GM23338 (cell line): ENCODE measurements around the gene HMX2. TPM values are rescaled to one million over a fixed set of nuclear protein-coding genes. Genes with fewer than 3 reads are reported as not detected.

Experiments used
- ATAC-seq: fragments of 200-7000 bp; cut with Tn5 transposase; 3 replicates; pipeline ENCODE4 v1.9.1; 2020
- DNase-seq: peaks from one replicate; pipeline ENCODE4 v3.0.0-alpha.2; 2015; ENCODE audit warnings: low spot score
- H2AFZ ChIP-seq: fragments of 200-600 bp; sonication (generic); 2 replicates; pipeline ENCODE4 v1.8.0; 2016; ENCODE audit warnings: antibody characterized with exemption, mild to moderate bottlenecking, moderate library complexity
- H3F3A ChIP-seq: fragments of 200-600 bp; sonication (generic); replicated peaks from 2 replicates; pipeline ENCODE4 v1.8.0; 2017; ENCODE audit warnings: antibody characterized with exemption, mixed run types, low read depth
- H3K27ac ChIP-seq: fragments of 200-600 bp; sonication (generic); 2 replicates; pipeline ENCODE4 v1.6.1; 2016; ENCODE audit warnings: low read depth
- H3K27me3 ChIP-seq: fragments of 200-600 bp; sonication (generic); 2 replicates; pipeline ENCODE4 v1.8.0; 2016; ENCODE audit warnings: mild to moderate bottlenecking, mixed run types, moderate library complexity; ENCODE audit not compliant: insufficient read depth
- H3K36me3 ChIP-seq: fragments of 200-600 bp; sonication (generic); 2 replicates; pipeline ENCODE4 v1.8.0; 2016; ENCODE audit warnings: mild to moderate bottlenecking; ENCODE audit not compliant: insufficient read depth
- H3K4me1 ChIP-seq: fragments of 200-600 bp; sonication (generic); 2 replicates; pipeline ENCODE4 v1.8.0; 2016; ENCODE audit warnings: mild to moderate bottlenecking, moderate library complexity; ENCODE audit not compliant: insufficient read depth
- H3K4me2 ChIP-seq: fragments of 200-600 bp; sonication (generic); 2 replicates; pipeline ENCODE4 v1.7.1; 2017; ENCODE audit warnings: mixed run types
- H3K4me3 ChIP-seq: fragments of 200-600 bp; sonication (generic); 2 replicates; pipeline ENCODE4 v1.6.1; 2016; ENCODE audit warnings: mixed run types
- H3K79me2 ChIP-seq: fragments of 200-600 bp; sonication (generic); replicated peaks from 2 replicates; pipeline ENCODE4 v1.8.0; 2017; ENCODE audit warnings: mild to moderate bottlenecking; ENCODE audit not compliant: insufficient read depth
- H3K9me2 ChIP-seq: fragments of 200-600 bp; sonication (generic); 2 replicates; pipeline ENCODE4 v1.8.0; 2017; ENCODE audit not compliant: insufficient read depth
- H4K20me1 ChIP-seq: fragments of 200-600 bp; sonication (generic); replicated peaks from 2 replicates; pipeline ENCODE4 v1.8.0; 2017; ENCODE audit warnings: mild to moderate bottlenecking; ENCODE audit not compliant: insufficient read depth
- H3K27ac Mint-ChIP-seq: 2 replicates; pipeline ENCODE4 v1.8.0; 2020; ENCODE audit warnings: inconsistent platforms, mild to moderate bottlenecking, moderate library complexity, mixed read lengths
- H3K27me3 Mint-ChIP-seq: 3 replicates; pipeline ENCODE4 v1.8.0; 2022; ENCODE audit warnings: low read depth, mild to moderate bottlenecking, moderate library complexity, mixed read lengths, inconsistent platforms; ENCODE audit not compliant: insufficient read depth, poor library complexity
- H3K36me3 Mint-ChIP-seq: 3 replicates; pipeline ENCODE4 v1.8.0; 2021; ENCODE audit warnings: low read depth, mild to moderate bottlenecking, inconsistent platforms, moderate library complexity, mixed read lengths
- H3K4me1 Mint-ChIP-seq: 3 replicates; pipeline ENCODE4 v1.8.0; 2020; ENCODE audit warnings: mild to moderate bottlenecking, inconsistent platforms, mixed read lengths
- H3K4me3 Mint-ChIP-seq: 3 replicates; pipeline ENCODE4 v1.8.0; 2021; ENCODE audit warnings: moderate library complexity, mild to moderate bottlenecking, inconsistent platforms, mixed read lengths
- H3K9me3 Mint-ChIP-seq: 3 replicates; pipeline ENCODE4 v1.8.0; 2020; ENCODE audit warnings: moderate library complexity, mild to moderate bottlenecking, inconsistent platforms, mixed read lengths
- CREB1 ChIP-seq: fragments of 250-450 bp; sonication (Bioruptor Pico); IDR thresholded peaks from 2 replicates; pipeline ENCODE4 v1.5.0; 2020; ENCODE audit warnings: low read depth, mild to moderate bottlenecking, moderate library complexity
- CTCF ChIP-seq, 2 experiments: fragments of 200-600 bp in 1 of 2; sonication (generic) in 1 of 2; conservative IDR thresholded peaks; 2 replicates each; pipeline versions ENCODE4 v1.5.1 to v1.6.1; 2016 to 2017; ENCODE audit warnings: antibody characterized with exemption in 2 of 2, low read depth in 2 of 2, mild to moderate bottlenecking in 2 of 2, moderate library complexity in 1 of 2
- ETS1 ChIP-seq: IDR thresholded peaks from 2 replicates; pipeline ENCODE4 v1.6.1; 2016; ENCODE audit warnings: antibody characterized with exemption
- EZH2 ChIP-seq: fragments of 200-600 bp; sonication (generic); IDR thresholded peaks from one replicate; pipeline ENCODE4 v1.8.0; 2017; ENCODE audit warnings: antibody characterized with exemption, mild to moderate bottlenecking, low read depth; ENCODE audit not compliant: unreplicated experiment
- EZH2phosphoT487 ChIP-seq: fragments of 200-600 bp; sonication (generic); IDR thresholded peaks from one replicate; pipeline ENCODE4 v1.8.1; 2018; ENCODE audit warnings: antibody characterized with exemption; ENCODE audit not compliant: unreplicated experiment
- JUNB ChIP-seq: IDR thresholded peaks from one replicate; pipeline ENCODE4 v1.6.1; 2016; ENCODE audit warnings: antibody characterized with exemption; ENCODE audit not compliant: unreplicated experiment
- NANOG ChIP-seq: IDR thresholded peaks from 2 replicates; pipeline ENCODE4 v1.6.1; 2016; ENCODE audit warnings: antibody characterized with exemption, borderline replicate concordance
- POLR2AphosphoS5 ChIP-seq: IDR thresholded peaks from 2 replicates; pipeline ENCODE4 v1.6.1; 2016; ENCODE audit warnings: antibody characterized with exemption, low read depth
- STAT1 ChIP-seq: IDR thresholded peaks from one replicate; pipeline ENCODE4 v1.6.1; 2016; ENCODE audit warnings: antibody characterized with exemption; ENCODE audit not compliant: unreplicated experiment
- ZNF114 ChIP-seq: fragments of 250-450 bp; sonication (Bioruptor Pico); IDR thresholded peaks from 2 replicates; pipeline ENCODE4 v1.5.0; 2020; ENCODE audit warnings: mild to moderate bottlenecking, moderate library complexity
- ZNF331 ChIP-seq: fragments of 250-450 bp; sonication (Bioruptor Pico); IDR thresholded peaks from 2 replicates; pipeline ENCODE4 v1.5.0; 2020; ENCODE audit warnings: low read depth, mild to moderate bottlenecking, moderate library complexity
- ZNF462 ChIP-seq: fragments of 250-450 bp; sonication (Bioruptor Pico); IDR thresholded peaks from 2 replicates; pipeline ENCODE4 v1.5.0; 2020; ENCODE audit warnings: mild to moderate bottlenecking, moderate library complexity
- polyA plus RNA-seq: library from polyadenylated mRNA; unstranded; fragments of >200 nt; fragmentation: Nextera tagmentation; extraction: Ambion mirVana; gene quantifications from 2 replicates; pipeline ENCODE4 v1.2.1, GENCODE V29; 2016
- total RNA-seq: library from RNA; depleted of rRNA; stranded (reverse); fragments of >200 nt; shearing (Covaris generic); gene quantifications from 2 replicates; pipeline ENCODE4 v1.2.3, GENCODE V29; 2014

HMX2 gene
- total and polyA plus RNA-seq, 2 experiments from 2014 or later: 2.6 to 3.4 TPM

- TF ChIP-seq CREB1 (peak; percentile 49), ZNF114 (no peak), ZNF462 (CRISPR knock-in tag) (no peak), ETS1 (peak; percentile 99)
These were observed 6.3 kb downstream of the HMX2 start, which contains the start of gene BUB3 (continued) for GRCh38 chr10:123154092-123154710.

- Histone ChIP-seq H3K4me2 (peak overlapping the region; percentile 90), H3K27ac (no peak overlapping the region), H4K20me1 (peaks cover 47% of the 10 kb centered on the region), H3K4me3 (peak overlapping the region; percentile 81), H3K36me3 (peaks cover 34% of the 10 kb centered on the region), H3K4me1 (peaks cover 39% of the 10 kb centered on the region), H3K27me3 (peaks cover 31% of the 10 kb centered on the region), H3K79me2 (peaks cover 56% of the 10 kb centered on the region), H3K9me2 (no peaks in the 10 kb centered on the region), H2AFZ (no peak overlapping the region), H3F3A (peaks cover 16% of the 10 kb centered on the region; the same call in 1 of the 2 replicates)
- H3K9me3 Mint-ChIP-seq: no peaks in the 10 kb centered on the region; the same call in 2 of the 3 replicates
- peak overlapping the region; percentile 99 for H3K27ac Mint-ChIP-seq
- peaks cover 64% of the 10 kb centered on the region for H3K4me1 Mint-ChIP-seq
- H3K4me3 Mint-ChIP-seq: peak overlapping the region; percentile 99
- ATAC-seq (peak; percentile 53), DNase-seq (peak; percentile 71)
- H3K27me3 Mint-ChIP-seq: peaks cover 34% of the 10 kb centered on the region
- H3K36me3 Mint-ChIP-seq: peaks cover 59% of the 10 kb centered on the region
- TF ChIP-seq CTCF (conservative IDR thresholded peaks at IDR 0.05; ENCODE audit: low read depth in 2 of 2) (no peak), EZH2 (no peak), EZH2phosphoT487 (no peak), ZNF331 (no peak), CREB1 (no peak), STAT1 (no peak), ZNF114 (no peak), JUNB (no peak), ETS1 (no peak), NANOG (no peak), POLR2AphosphoS5 (no peak)
These were observed 7.0 kb downstream of the HMX2 start for GRCh38 chr10:123154711-123155505.
